HG03135 (cell line): ENCODE measurements around the gene KIAA1755.
"Not testable (repeated sequence)": the region's sequence is repeated elsewhere in the genome, so short reads cannot be mapped to it uniquely, and the experiment has no call there.

ENCODE experiments used
- ATAC-seq: cut with Tn5 transposase; IDR thresholded peaks from one replicate; pipeline ENCODE4 v1.9.1; 2021; ENCODE audit warnings: mild to moderate bottlenecking, moderate library complexity; ENCODE audit not compliant: unreplicated experiment

KIAA1755 gene

GRCh38 chr20:38291966-38292365 lies 31.4 kb upstream of the KIAA1755 start:
- no peak for ATAC-seq

- no peak for ATAC-seq
These were observed 30.6 kb upstream of the KIAA1755 start for GRCh38 chr20:38290829-38291814.

GRCh38 chr20:38286586-38287531 lies 26.3 kb upstream of the KIAA1755 start:
- no peak for ATAC-seq

- no peak for ATAC-seq
These were observed 24.4 kb upstream of the KIAA1755 start for GRCh38 chr20:38284893-38285444.

- not testable (repeated sequence) for ATAC-seq
These were observed 23.6 kb upstream of the KIAA1755 start for GRCh38 chr20:38284066-38284650.

GRCh38 chr20:38283236-38283635 lies 22.7 kb upstream of the KIAA1755 start:
- ATAC-seq: no peak

GRCh38 chr20:38281176-38281915 lies 20.8 kb upstream of the KIAA1755 start:
- ATAC-seq: not testable (repeated sequence)

GRCh38 chr20:38278763-38279162 lies 18.2 kb upstream of the KIAA1755 start:
- no peak for ATAC-seq

GRCh38 chr20:38278131-38278530 lies 17.6 kb upstream of the KIAA1755 start:
- no peak for ATAC-seq

GRCh38 chr20:38277691-38278090 lies 17.2 kb upstream of the KIAA1755 start:
- ATAC-seq: no peak

GRCh38 chr20:38277285-38277684 lies 16.8 kb upstream of the KIAA1755 start:
- no peak for ATAC-seq

- no peak for ATAC-seq
These were observed 15.4 kb upstream of the KIAA1755 start for GRCh38 chr20:38275815-38276550.

- ATAC-seq: no peak
These were observed 12.4 kb upstream of the KIAA1755 start for GRCh38 chr20:38272961-38273360.

- ATAC-seq: no peak
These were observed 11.9 kb upstream of the KIAA1755 start for GRCh38 chr20:38272398-38272797.

GRCh38 chr20:38271608-38272120 lies 11.1 kb upstream of the KIAA1755 start:
- no peak for ATAC-seq

GRCh38 chr20:38270869-38271605 lies 10.5 kb upstream of the KIAA1755 start:
- ATAC-seq: no peak

GRCh38 chr20:38269715-38270114 lies 9.2 kb upstream of the KIAA1755 start:
- no peak for ATAC-seq

GRCh38 chr20:38269040-38269439 lies 8.5 kb upstream of the KIAA1755 start:
- ATAC-seq: no peak
